Measurements from ENCODE around the gene CDH13. TPM values are rescaled to one million over a fixed set of nuclear protein-coding genes. Genes with fewer than 3 reads are reported as not detected.

Gene CDH13
- total and polyA plus RNA-seq, 2 of the 8 experiments (the other 6 are each of a cell fraction or from before 2014, with no cell fraction given) = 2.3 to 2.4 TPM

GRCh38 chr16:83037102-83037501, 410.3 kb downstream of the CDH13 start (continued):
- TF ChIP-seq CHD7 (IDR thresholded peaks at IDR 0.05; ENCODE audit: insufficient replicate concordance, low read length) (no peak), SIN3A (conservative IDR thresholded peaks at IDR 0.05 in 1 of 2, IDR thresholded peaks at IDR 0.05 in 1 of 2; ENCODE audit: low read depth in 1 of 2, low read length in 2 of 2) (no peak), YY1 (IDR thresholded peaks at IDR 0.05; ENCODE audit: low read depth, low read length) (no peak), RFX5 (IDR thresholded peaks at IDR 0.05; ENCODE audit: borderline replicate concordance, low read depth, low read length) (no peak), BACH1 (IDR thresholded peaks at IDR 0.05; ENCODE audit: low read length) (no peak), SIRT6 (IDR thresholded peaks at IDR 0.05; ENCODE audit: low read length) (no peak), NRF1 (IDR thresholded peaks at IDR 0.05; ENCODE audit: low read depth, low read length) (no peak), JUND (IDR thresholded peaks at IDR 0.05; ENCODE audit: low read length) (no peak), SUZ12 (IDR thresholded peaks at IDR 0.05; ENCODE audit: low read length) (no peak), GABPA (IDR thresholded peaks at IDR 0.05; ENCODE audit: borderline replicate concordance, insufficient read depth, low read length) (no peak), RAD21 (IDR thresholded peaks at IDR 0.05 in 1 of 2, conservative IDR thresholded peaks at IDR 0.05 in 1 of 2; ENCODE audit: low read depth in 2 of 2, low read length in 2 of 2) (no peak), CTBP2 (IDR thresholded peaks at IDR 0.05; ENCODE audit: borderline replicate concordance, insufficient read depth, insufficient read length, low read length) (no peak)
